ES-I3 (cell line): Measurements from ENCODE around the gene AP2B1.

Experiments
- H3K36me3 ChIP-seq: 2 replicates; pipeline ENCODE4 v1.6.1; 2013; ENCODE audit warnings: mild to moderate bottlenecking, low read length, control low read depth, moderate library complexity; ENCODE audit not compliant: insufficient read depth
- H3K4me1 ChIP-seq: 2 replicates; pipeline ENCODE4 v1.6.1; 2013; ENCODE audit warnings: mild to moderate bottlenecking, control low read depth, low read length; ENCODE audit not compliant: insufficient read depth
- H3K9ac ChIP-seq: 2 replicates; pipeline ENCODE4 v1.6.1; 2013; ENCODE audit warnings: low read depth, mild to moderate bottlenecking, low read length, moderate library complexity
- H3K9me3 ChIP-seq: 2 replicates; pipeline ENCODE4 v1.6.1; 2013; ENCODE audit warnings: mild to moderate bottlenecking, low read length, moderate library complexity; ENCODE audit not compliant: control insufficient read depth, insufficient read depth

AP2B1 gene

GRCh38 chr17:35740997-35741931, 154.1 kb downstream of the AP2B1 start:
- no peaks in the 10 kb centered on the region for H3K4me1 ChIP-seq
- peaks cover 4% of the 10 kb centered on the region for H3K9me3 ChIP-seq
- H3K36me3 ChIP-seq, result no peaks in the 10 kb centered on the region
- peak overlapping the region; percentile 36; the same call in 1 of the 2 replicates for H3K9ac ChIP-seq

- H3K4me1 ChIP-seq, result no peaks in the 10 kb centered on the region
- no peak overlapping the region for H3K9ac ChIP-seq
- no peaks in the 10 kb centered on the region for H3K36me3 ChIP-seq
- H3K9me3 ChIP-seq, result peaks cover 4% of the 10 kb centered on the region
Observed at GRCh38 chr17:35742496-35742895, 155.4 kb downstream of the AP2B1 start.

- no peaks in the 10 kb centered on the region; the same call in 1 of the 2 replicates for H3K4me1 ChIP-seq
- H3K9ac ChIP-seq, result no peak overlapping the region
- H3K36me3 ChIP-seq, result no peaks in the 10 kb centered on the region
- peaks cover 4% of the 10 kb centered on the region for H3K9me3 ChIP-seq
Observed at GRCh38 chr17:35742896-35743477, 155.9 kb downstream of the AP2B1 start.

GRCh38 chr17:35743626-35744328, 156.7 kb downstream of the AP2B1 start:
- Histone ChIP-seq H3K9ac (no peak overlapping the region), H3K4me1 (no peaks in the 10 kb centered on the region; the same call in 1 of the 2 replicates), H3K9me3 (peaks cover 4% of the 10 kb centered on the region), H3K36me3 (no peaks in the 10 kb centered on the region)

GRCh38 chr17:35744830-35745229, 157.7 kb downstream of the AP2B1 start:
- H3K4me1 ChIP-seq, result peaks cover 3% of the 10 kb centered on the region; the same call in 1 of the 2 replicates
- H3K36me3 ChIP-seq, result no peaks in the 10 kb centered on the region
- H3K9ac ChIP-seq, result no peak overlapping the region
- H3K9me3 ChIP-seq, result peaks cover 4% of the 10 kb centered on the region

- H3K9me3 ChIP-seq, result peaks cover 4% of the 10 kb centered on the region
- H3K4me1 ChIP-seq, result peaks cover 4% of the 10 kb centered on the region; the same call in 1 of the 2 replicates
- H3K36me3 ChIP-seq, result no peaks in the 10 kb centered on the region
- no peak overlapping the region for H3K9ac ChIP-seq
Observed at GRCh38 chr17:35745246-35745645, 158.1 kb downstream of the AP2B1 start.

GRCh38 chr17:35745749-35746320, 158.7 kb downstream of the AP2B1 start:
- no peak overlapping the region for H3K9ac ChIP-seq
- H3K9me3 ChIP-seq, result peaks cover under 1% of the 10 kb centered on the region
- no peaks in the 10 kb centered on the region for H3K36me3 ChIP-seq
- H3K4me1 ChIP-seq, result peaks cover 8% of the 10 kb centered on the region; the same call in 1 of the 2 replicates

GRCh38 chr17:35747540-35748017, 160.5 kb downstream of the AP2B1 start:
- H3K36me3 ChIP-seq, result no peaks in the 10 kb centered on the region
- H3K4me1 ChIP-seq, result peaks cover 8% of the 10 kb centered on the region; the same call in 1 of the 2 replicates
- no peaks in the 10 kb centered on the region for H3K9me3 ChIP-seq
- H3K9ac ChIP-seq, result no peak overlapping the region

GRCh38 chr17:35748341-35748841, 161.3 kb downstream of the AP2B1 start:
- H3K9ac ChIP-seq, result no peak overlapping the region
- H3K9me3 ChIP-seq, result no peaks in the 10 kb centered on the region
- peaks cover 8% of the 10 kb centered on the region; the same call in 1 of the 2 replicates for H3K4me1 ChIP-seq
- H3K36me3 ChIP-seq, result no peaks in the 10 kb centered on the region

- Histone ChIP-seq H3K9me3 (no peaks in the 10 kb centered on the region), H3K4me1 (peaks cover 8% of the 10 kb centered on the region; the same call in 1 of the 2 replicates), H3K36me3 (no peaks in the 10 kb centered on the region), H3K9ac (no peak overlapping the region)
Observed at GRCh38 chr17:35748979-35749378, 161.9 kb downstream of the AP2B1 start.

- H3K9ac ChIP-seq, result peak overlapping the region; percentile 32; the same call in 1 of the 2 replicates
- H3K9me3 ChIP-seq, result no peaks in the 10 kb centered on the region
- no peaks in the 10 kb centered on the region for H3K36me3 ChIP-seq
- H3K4me1 ChIP-seq, result peaks cover 8% of the 10 kb centered on the region; the same call in 1 of the 2 replicates
Observed at GRCh38 chr17:35749560-35750412, 162.7 kb downstream of the AP2B1 start.

GRCh38 chr17:35750526-35751395, 163.6 kb downstream of the AP2B1 start:
- Histone ChIP-seq H3K4me1 (peaks cover 8% of the 10 kb centered on the region; the same call in 1 of the 2 replicates), H3K9me3 (no peaks in the 10 kb centered on the region), H3K36me3 (no peaks in the 10 kb centered on the region), H3K9ac (peak overlapping the region; percentile 32; the same call in 1 of the 2 replicates)
